K562 treated with DMSO at 1 percent for 48 hours (cell line): Measurements from ENCODE around the gene IDNK. TPM values are rescaled to one million over a fixed set of nuclear protein-coding genes. Genes with fewer than 3 reads are reported as not detected.

Source experiments
- total RNA-seq: library from RNA; unstranded; fragments of 300-600 nt; gene quantifications from 2 replicates; pipeline ENCODE4 v1.2.3, GENCODE V29; 2022; ENCODE audit warnings: low replicate concordance; ENCODE audit errors: extremely low read depth

The IDNK gene
- total RNA-seq, result not detected in 2 replicates

DNA sequence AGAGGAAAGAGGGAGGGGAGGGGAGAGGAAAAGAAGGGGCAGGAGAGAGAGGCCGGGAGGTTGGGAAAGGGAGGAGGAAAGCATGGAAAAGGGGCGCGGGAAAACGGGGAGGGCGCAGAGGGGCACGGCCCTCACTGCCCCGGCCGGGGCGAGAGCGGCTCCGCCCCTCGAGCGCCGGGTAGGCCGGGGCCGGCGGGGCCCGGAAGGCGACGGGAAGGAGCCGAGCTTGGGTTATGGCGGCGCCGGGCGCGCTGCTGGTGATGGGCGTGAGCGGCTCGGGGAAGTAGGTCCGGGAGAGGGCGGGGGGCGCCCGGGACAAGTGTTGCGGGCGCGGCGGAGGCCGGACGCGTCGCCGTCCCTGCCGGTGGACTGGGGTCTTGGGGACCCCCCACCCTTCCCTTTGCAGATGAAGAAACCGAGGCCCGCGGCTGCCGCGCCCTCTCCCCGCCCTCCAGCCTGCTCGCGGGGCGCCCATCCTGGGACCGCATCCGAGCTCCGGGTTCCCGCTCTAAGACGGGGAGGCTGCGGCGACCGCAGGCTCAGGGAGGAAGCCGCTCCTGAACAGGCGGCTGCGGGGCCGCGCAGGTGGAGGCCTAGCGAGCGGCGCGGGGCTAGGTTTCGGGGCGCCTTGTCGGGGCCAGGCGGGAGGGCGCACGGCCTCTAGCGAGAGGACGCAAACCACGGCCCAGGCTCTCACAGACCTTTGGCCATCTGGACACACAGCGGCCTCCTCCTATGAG, at the start of gene IDNK:
IDNK (plus strand) TSS at position 205 of the 740 bp plus-strand sequence; CDS start at position 234, 29 bp downstream.

Other genes with a start within 250 kb of the IDNK start
- gene FRMD3, start 84.7 kb upstream of the IDNK start, total RNA-seq, result not detected in 2 replicates
- gene UBQLN1, start 84.8 kb downstream of the IDNK start, total RNA-seq, result not detected in 2 replicates
- gene GKAP1, start 194.6 kb downstream of the IDNK start, total RNA-seq, result not detected in 2 replicates